Measurements from ENCODE around the gene ACBD4. TPM values are rescaled to one million over a fixed set of nuclear protein-coding genes. Genes with fewer than 3 reads are reported as not detected.

ACBD4 gene
- polyA plus RNA-seq, 1 donor from 2014 or later = 3.1 TPM

DNA sequence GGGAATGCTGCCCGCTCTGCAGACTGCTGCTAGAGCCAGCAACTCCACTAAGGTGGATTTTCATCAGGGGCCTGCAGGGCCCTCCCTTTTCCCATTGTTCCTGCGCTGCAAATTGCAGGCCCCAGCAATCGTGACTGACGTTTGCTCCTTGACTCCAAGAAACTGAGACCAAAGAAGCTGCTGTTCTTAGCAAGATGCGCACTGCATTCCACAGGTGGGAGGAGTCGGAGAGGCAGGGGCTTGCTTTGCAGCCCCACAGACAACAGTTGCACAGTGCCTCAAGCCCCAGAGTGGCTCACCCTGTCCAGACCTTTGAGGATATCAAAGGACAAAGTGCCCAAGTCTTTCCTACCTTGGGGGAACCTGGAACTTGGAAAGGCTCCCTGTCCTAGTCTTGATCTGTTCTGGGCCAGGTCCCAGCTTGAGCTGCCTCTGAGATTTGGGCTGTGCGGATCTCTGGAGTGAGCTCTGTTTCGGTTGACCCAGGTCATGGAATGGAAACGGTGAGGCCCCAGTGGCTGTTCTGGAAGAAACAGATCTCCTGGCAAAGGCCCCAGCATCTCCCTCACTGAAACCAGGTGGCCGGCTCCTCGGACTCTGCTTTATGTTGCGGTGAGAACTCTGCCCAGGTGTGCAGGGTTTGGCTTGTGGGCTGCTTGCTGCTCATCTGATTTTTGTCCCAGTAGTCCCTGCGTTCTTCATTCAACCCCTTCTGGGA lies 28.0 kb upstream of the ACBD4 start:
- Histone ChIP-seq H3K27ac (ENCODE audit: low read length) (no peak overlapping the region), H3K9me2 (ENCODE audit: insufficient read depth, low read length) (no peaks in the 10 kb centered on the region), H3K9me3 (ENCODE audit: low read length) (no peaks in the 10 kb centered on the region), H3F3A (ENCODE audit: insufficient read depth, low read length, poor library complexity, severe bottlenecking) (no peaks in the 10 kb centered on the region), H3K36me3 (ENCODE audit: insufficient read depth, low read length) (peaks cover 6% of the 10 kb centered on the region), H4K20me1 (ENCODE audit: insufficient read depth) (no peaks in the 10 kb centered on the region), H3K4me3 (ENCODE audit: low read length) (no peak overlapping the region), H2AFZ (ENCODE audit: low read depth, low read length) (no peak overlapping the region), H3K4me2 (ENCODE audit: low read length) (no peak overlapping the region), H3K9ac (ENCODE audit: low read length) (no peak overlapping the region), H3K79me2 (replicated peaks; ENCODE audit: insufficient read depth, low read length) (no peaks in the 10 kb centered on the region), H3K27me3 (ENCODE audit: insufficient read depth, low read depth, low read length) (no peaks in the 10 kb centered on the region)
- TF ChIP-seq, protein P1, sequence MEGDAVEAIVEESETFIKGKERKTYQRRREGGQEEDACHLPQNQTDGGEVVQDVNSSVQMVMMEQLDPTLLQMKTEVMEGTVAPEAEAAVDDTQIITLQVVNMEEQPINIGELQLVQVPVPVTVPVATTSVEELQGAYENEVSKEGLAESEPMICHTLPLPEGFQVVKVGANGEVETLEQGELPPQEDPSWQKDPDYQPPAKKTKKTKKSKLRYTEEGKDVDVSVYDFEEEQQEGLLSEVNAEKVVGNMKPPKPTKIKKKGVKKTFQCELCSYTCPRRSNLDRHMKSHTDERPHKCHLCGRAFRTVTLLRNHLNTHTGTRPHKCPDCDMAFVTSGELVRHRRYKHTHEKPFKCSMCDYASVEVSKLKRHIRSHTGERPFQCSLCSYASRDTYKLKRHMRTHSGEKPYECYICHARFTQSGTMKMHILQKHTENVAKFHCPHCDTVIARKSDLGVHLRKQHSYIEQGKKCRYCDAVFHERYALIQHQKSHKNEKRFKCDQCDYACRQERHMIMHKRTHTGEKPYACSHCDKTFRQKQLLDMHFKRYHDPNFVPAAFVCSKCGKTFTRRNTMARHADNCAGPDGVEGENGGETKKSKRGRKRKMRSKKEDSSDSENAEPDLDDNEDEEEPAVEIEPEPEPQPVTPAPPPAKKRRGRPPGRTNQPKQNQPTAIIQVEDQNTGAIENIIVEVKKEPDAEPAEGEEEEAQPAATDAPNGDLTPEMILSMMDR (IDR thresholded peaks at IDR 0.05; ENCODE audit: poor library complexity, severe bottlenecking) = no peak
- TF ChIP-seq MXI1 (conservative IDR thresholded peaks at IDR 0.05; ENCODE audit: poor library complexity, severe bottlenecking) (no peak), EP300 (conservative IDR thresholded peaks at IDR 0.05; ENCODE audit: poor library complexity, severe bottlenecking) (no peak), TAF1 (IDR thresholded peaks at IDR 0.05; ENCODE audit: low read depth) (no peak), RAD21 (conservative IDR thresholded peaks at IDR 0.05) (no peak), SMC3 (conservative IDR thresholded peaks at IDR 0.05; ENCODE audit: poor library complexity) (no peak)
- TF ChIP-seq, protein P2, sequence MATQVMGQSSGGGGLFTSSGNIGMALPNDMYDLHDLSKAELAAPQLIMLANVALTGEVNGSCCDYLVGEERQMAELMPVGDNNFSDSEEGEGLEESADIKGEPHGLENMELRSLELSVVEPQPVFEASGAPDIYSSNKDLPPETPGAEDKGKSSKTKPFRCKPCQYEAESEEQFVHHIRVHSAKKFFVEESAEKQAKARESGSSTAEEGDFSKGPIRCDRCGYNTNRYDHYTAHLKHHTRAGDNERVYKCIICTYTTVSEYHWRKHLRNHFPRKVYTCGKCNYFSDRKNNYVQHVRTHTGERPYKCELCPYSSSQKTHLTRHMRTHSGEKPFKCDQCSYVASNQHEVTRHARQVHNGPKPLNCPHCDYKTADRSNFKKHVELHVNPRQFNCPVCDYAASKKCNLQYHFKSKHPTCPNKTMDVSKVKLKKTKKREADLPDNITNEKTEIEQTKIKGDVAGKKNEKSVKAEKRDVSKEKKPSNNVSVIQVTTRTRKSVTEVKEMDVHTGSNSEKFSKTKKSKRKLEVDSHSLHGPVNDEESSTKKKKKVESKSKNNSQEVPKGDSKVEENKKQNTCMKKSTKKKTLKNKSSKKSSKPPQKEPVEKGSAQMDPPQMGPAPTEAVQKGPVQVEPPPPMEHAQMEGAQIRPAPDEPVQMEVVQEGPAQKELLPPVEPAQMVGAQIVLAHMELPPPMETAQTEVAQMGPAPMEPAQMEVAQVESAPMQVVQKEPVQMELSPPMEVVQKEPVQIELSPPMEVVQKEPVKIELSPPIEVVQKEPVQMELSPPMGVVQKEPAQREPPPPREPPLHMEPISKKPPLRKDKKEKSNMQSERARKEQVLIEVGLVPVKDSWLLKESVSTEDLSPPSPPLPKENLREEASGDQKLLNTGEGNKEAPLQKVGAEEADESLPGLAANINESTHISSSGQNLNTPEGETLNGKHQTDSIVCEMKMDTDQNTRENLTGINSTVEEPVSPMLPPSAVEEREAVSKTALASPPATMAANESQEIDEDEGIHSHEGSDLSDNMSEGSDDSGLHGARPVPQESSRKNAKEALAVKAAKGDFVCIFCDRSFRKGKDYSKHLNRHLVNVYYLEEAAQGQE (IDR thresholded peaks at IDR 0.05; ENCODE audit: borderline replicate concordance) = no peak

DNA sequence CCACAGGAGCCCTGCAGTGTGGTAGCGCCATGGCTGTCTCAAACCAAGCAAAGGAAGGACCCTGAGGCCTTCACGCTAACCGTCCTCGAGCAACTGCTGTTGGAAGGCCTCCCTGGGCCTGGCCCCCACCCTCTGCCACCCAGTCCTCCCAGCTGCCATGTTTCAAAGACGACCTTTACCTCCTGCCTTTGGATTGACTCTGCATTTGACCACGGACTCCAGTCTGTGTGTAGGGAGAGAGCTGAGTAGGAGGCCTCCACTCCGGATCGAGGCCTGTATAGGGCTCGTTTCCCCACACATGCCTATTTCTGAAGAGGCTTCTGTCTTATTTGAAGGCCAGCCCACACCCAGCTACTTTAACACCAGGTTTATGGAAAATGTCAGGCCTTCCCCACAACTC lies 27.4 kb upstream of the ACBD4 start:
- TF ChIP-seq SMC3 (conservative IDR thresholded peaks at IDR 0.05; ENCODE audit: poor library complexity) (no peak), POLR2AphosphoS5 (IDR thresholded peaks at IDR 0.05) (no peak), EP300 (conservative IDR thresholded peaks at IDR 0.05; ENCODE audit: poor library complexity, severe bottlenecking) (no peak), EZH2 (IDR thresholded peaks at IDR 0.05; ENCODE audit: borderline replicate concordance, insufficient read depth, low read length, poor library complexity, severe bottlenecking) (no peak), TAF1 (IDR thresholded peaks at IDR 0.05; ENCODE audit: low read depth) (no peak), MXI1 (conservative IDR thresholded peaks at IDR 0.05; ENCODE audit: poor library complexity, severe bottlenecking) (no peak), RAD21 (conservative IDR thresholded peaks at IDR 0.05) (no peak)
- TF ChIP-seq, protein P1 (IDR thresholded peaks at IDR 0.05; ENCODE audit: poor library complexity, severe bottlenecking) = no peak
- TF ChIP-seq, protein P2 (IDR thresholded peaks at IDR 0.05; ENCODE audit: borderline replicate concordance) = no peak
- Histone ChIP-seq H3K4me3 (ENCODE audit: low read length) (no peak overlapping the region), H3K9me3 (ENCODE audit: low read length) (no peaks in the 10 kb centered on the region), H3K36me3 (ENCODE audit: insufficient read depth, low read length) (peaks cover 6% of the 10 kb centered on the region), H3F3A (ENCODE audit: insufficient read depth, low read length, poor library complexity, severe bottlenecking) (no peaks in the 10 kb centered on the region), H2AFZ (ENCODE audit: low read depth, low read length) (no peak overlapping the region), H4K20me1 (ENCODE audit: insufficient read depth) (no peaks in the 10 kb centered on the region), H3K79me2 (replicated peaks; ENCODE audit: insufficient read depth, low read length) (no peaks in the 10 kb centered on the region), H3K27me3 (ENCODE audit: insufficient read depth, low read depth, low read length) (no peaks in the 10 kb centered on the region), H3K4me2 (ENCODE audit: low read length) (no peak overlapping the region), H3K9ac (ENCODE audit: low read length) (no peak overlapping the region), H3K9me2 (ENCODE audit: insufficient read depth, low read length) (no peaks in the 10 kb centered on the region), H3K27ac (ENCODE audit: low read length) (no peak overlapping the region)

Data from neural cell (in vitro differentiated cells).